Esophagus squamous epithelium (tissue), 4 donors: Measurements from ENCODE around the gene ANTXR1.

Experiments used
- POLR2A ChIP-seq, 4 donors: fragments of 450-650 bp; IDR thresholded peaks; one replicate each; pipeline ENCODE4 v1.6.1; 2017; ENCODE audit warnings: antibody characterized with exemption in 4 of 4, mild to moderate bottlenecking in 4 of 4, moderate library complexity in 3 of 4
- TF ChIP-seq, protein P1 (sequence below), 6 experiments: fragments of 450-650 bp in 4 of 6; fragments of 200-600 bp in 2 of 6; sonication (generic) in 2 of 6; IDR thresholded peaks; one replicate each; pipeline ENCODE4 v1.5.1; 2016 to 2019; ENCODE audit warnings: antibody characterized with exemption in 6 of 6, mild to moderate bottlenecking in 4 of 6, moderate library complexity in 4 of 6

DNA sequence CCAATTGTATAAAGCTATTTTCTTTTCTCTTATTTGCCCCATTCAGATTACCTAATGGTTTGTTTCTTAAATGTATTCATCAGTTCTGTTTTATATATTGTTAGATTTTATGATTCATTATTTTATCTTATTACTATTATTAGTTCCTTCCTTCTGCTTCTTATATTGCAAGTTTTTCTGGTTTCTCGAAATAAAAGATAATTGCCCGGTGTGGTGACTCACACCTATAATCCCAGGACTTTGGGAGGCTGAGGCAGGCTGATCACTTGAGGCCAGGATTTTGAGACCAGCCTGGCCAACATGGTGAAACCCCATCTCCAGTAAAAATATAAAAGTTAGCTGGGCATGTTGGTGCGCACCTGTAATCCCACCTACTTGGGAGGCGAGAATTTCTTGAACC lies 37.8 kb downstream of the ANTXR1 start:
- TF ChIP-seq, protein P1, sequence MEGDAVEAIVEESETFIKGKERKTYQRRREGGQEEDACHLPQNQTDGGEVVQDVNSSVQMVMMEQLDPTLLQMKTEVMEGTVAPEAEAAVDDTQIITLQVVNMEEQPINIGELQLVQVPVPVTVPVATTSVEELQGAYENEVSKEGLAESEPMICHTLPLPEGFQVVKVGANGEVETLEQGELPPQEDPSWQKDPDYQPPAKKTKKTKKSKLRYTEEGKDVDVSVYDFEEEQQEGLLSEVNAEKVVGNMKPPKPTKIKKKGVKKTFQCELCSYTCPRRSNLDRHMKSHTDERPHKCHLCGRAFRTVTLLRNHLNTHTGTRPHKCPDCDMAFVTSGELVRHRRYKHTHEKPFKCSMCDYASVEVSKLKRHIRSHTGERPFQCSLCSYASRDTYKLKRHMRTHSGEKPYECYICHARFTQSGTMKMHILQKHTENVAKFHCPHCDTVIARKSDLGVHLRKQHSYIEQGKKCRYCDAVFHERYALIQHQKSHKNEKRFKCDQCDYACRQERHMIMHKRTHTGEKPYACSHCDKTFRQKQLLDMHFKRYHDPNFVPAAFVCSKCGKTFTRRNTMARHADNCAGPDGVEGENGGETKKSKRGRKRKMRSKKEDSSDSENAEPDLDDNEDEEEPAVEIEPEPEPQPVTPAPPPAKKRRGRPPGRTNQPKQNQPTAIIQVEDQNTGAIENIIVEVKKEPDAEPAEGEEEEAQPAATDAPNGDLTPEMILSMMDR (IDR thresholded peaks at IDR 0.05), result no peak
- TF ChIP-seq POLR2A (IDR thresholded peaks at IDR 0.05), result no peak
